PC-9 (cell line): Measurements from ENCODE around the gene NT5DC1. TPM values are rescaled to one million over a fixed set of nuclear protein-coding genes. Genes with fewer than 3 reads are reported as not detected.

Source experiments
- BruUV-seq: library from RNA; stranded (reverse); fragments of 400-500 nt; replicated peaks from 2 replicates; lab custom pipeline; 2021; lab: Mats Ljungman, UMichigan
- CTCF ChIA-PET: fragments of 300-600 bp; sonication (Branson Sonifier 250); formaldehyde crosslinking; loops from one replicate; lab custom pipeline; 2022; ENCODE audit warnings: antibody characterized with exemption; lab: Charles Lee
- POLR2A ChIA-PET: fragments of 300-600 bp; sonication (Branson Sonifier 250); formaldehyde crosslinking; loops from one replicate; lab custom pipeline; 2022; ENCODE audit warnings: antibody characterized with exemption; ENCODE audit not compliant: unreplicated experiment; lab: Charles Lee
- DNase-seq, 2 experiments: peaks; one replicate each; pipeline versions ENCODE4 v3.0.0 to v3.0.0-alpha.2; 2015 to 2022; ENCODE audit warnings: mixed read lengths in 1 of 2
- H2AFZ ChIP-seq: fragments of 200-600 bp; sonication (generic); 2 replicates; pipeline ENCODE4 v1.8.1; 2017; ENCODE audit warnings: antibody characterized with exemption
- H3F3A ChIP-seq: fragments of 200-600 bp; sonication (generic); 2 replicates; pipeline ENCODE4 v1.8.1; 2017; ENCODE audit warnings: antibody characterized with exemption, mild to moderate bottlenecking, low read depth; ENCODE audit not compliant: insufficient read depth
- H3K27ac ChIP-seq: fragments of 200-600 bp; sonication (generic); 2 replicates; pipeline ENCODE4 v1.6.1; 2016; ENCODE audit warnings: mixed run types
- H3K27me3 ChIP-seq: fragments of 200-600 bp; sonication (generic); 2 replicates; pipeline ENCODE4 v1.6.1; 2016; ENCODE audit warnings: low read depth, mixed run types; ENCODE audit not compliant: insufficient read depth
- H3K36me3 ChIP-seq: fragments of 200-600 bp; sonication (generic); 2 replicates; pipeline ENCODE4 v1.6.1; 2016; ENCODE audit warnings: low read depth, mixed run types
- H3K4me1 ChIP-seq: fragments of 200-600 bp; sonication (generic); replicated peaks from 2 replicates; pipeline ENCODE4 v1.6.1; 2016; ENCODE audit warnings: mixed run types; ENCODE audit not compliant: insufficient read depth
- H3K4me2 ChIP-seq: fragments of 200-600 bp; sonication (generic); 2 replicates; pipeline ENCODE4 v1.6.1; 2017; ENCODE audit warnings: mixed run types
- H3K4me3 ChIP-seq: fragments of 200-600 bp; sonication (generic); 2 replicates; pipeline ENCODE4 v1.6.1; 2016; ENCODE audit warnings: mixed run types
- H3K79me2 ChIP-seq: fragments of 200-600 bp; sonication (generic); 2 replicates; pipeline ENCODE4 v1.6.1; 2017; ENCODE audit warnings: low read depth, mixed run types
- H3K9me2 ChIP-seq: fragments of 200-600 bp; sonication (generic); 2 replicates; pipeline ENCODE4 v1.8.1; 2017; ENCODE audit warnings: mild to moderate bottlenecking; ENCODE audit not compliant: insufficient read depth
- H3K9me3 ChIP-seq: fragments of 200-600 bp; sonication (generic); 2 replicates; pipeline ENCODE4 v1.8.1; 2016; ENCODE audit warnings: low read depth; ENCODE audit not compliant: insufficient read depth
- H4K20me1 ChIP-seq: fragments of 200-600 bp; sonication (generic); 2 replicates; pipeline ENCODE4 v1.8.1; 2017; ENCODE audit not compliant: insufficient read depth
- CTCF ChIP-seq: fragments of 200-600 bp; sonication (generic); conservative IDR thresholded peaks from 2 replicates; pipeline ENCODE4 v1.6.1; 2017; ENCODE audit warnings: mixed run types, antibody characterized with exemption, mild to moderate bottlenecking, moderate library complexity
- EZH2 ChIP-seq: fragments of 200-600 bp; sonication (generic); IDR thresholded peaks from 2 replicates; pipeline ENCODE4 v1.8.0; 2017; ENCODE audit warnings: antibody characterized with exemption, low read depth
- intact Hi-C: fragments of 100-400 bp; cut with micrococcal nuclease; formaldehyde crosslinking; loops from one replicate; pipeline ENCODE4 v1.10.0; 2022; ENCODE audit not compliant: unreplicated experiment
- total RNA-seq: library from RNA; stranded (reverse); gene quantifications from 2 replicates; pipeline ENCODE4 v1.2.3, GENCODE V29; 2021

NT5DC1 gene
- total RNA-seq, 1 experiment from 2014 or later: 33.5 TPM

DNA sequence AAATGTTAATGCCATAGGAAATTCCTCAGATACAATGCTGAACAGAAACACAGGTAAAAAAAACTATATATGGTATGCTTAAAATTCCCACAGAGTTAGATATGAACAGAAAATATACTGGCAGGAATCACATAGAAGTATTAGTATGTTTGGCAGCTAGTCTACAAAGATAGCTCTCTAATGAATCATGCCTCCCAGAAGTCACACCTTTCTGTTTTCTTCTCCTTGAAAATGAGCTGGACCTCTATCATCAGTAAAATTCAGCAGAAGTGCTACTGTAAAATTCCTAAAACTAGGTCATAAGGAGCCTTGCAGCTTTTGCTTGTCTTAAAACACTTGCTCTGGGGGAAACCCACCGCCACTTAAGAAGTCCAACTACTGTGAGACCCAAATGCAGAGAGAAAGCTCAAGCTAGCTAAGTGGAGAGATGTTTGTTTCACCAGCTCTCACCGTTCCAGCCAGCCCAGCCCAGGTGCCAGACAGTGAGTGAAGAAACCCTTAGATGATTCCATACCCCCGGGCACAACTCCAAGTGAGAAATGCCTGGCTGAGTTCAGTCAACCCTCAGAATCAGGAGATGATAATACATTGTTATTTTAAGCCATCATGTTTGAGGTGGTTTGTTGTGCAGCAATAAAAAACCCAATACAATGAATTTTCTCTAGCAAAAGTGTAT is 110.2 kb downstream of the NT5DC1 start:
- H2AFZ ChIP-seq: peak overlapping the region; percentile 26; the same call in 1 of the 2 replicates
- ChIA-PET POLR2A (interaction anchor here (0.6 to 0.7 kb wide), 4 partner anchors 66 to 1398 kb away, joined by 3 to 4 read pairs (median 3); no protein-coding TSS in a partner anchor), CTCF (no interaction called here)
- no peaks in the 10 kb centered on the region for H3K27me3 ChIP-seq
- H3K27ac ChIP-seq: peak overlapping the region; percentile 53
- no peaks in the 10 kb centered on the region; the same call in 1 of the 2 replicates for H3K9me2 ChIP-seq
- peaks cover 20% of the 10 kb centered on the region for H3F3A ChIP-seq
- H3K9me3 ChIP-seq: no peaks in the 10 kb centered on the region
- H3K4me1 ChIP-seq: peaks cover 20% of the 10 kb centered on the region
- TF ChIP-seq CTCF: no peak
- TF ChIP-seq EZH2: no peak
- no peaks in the 10 kb centered on the region for H3K36me3 ChIP-seq
- BruUV-seq: no TSS peak
- peak overlapping the region; percentile 48; the same call in 1 of the 2 replicates for H3K4me2 ChIP-seq
- peak; percentile 70 to 73 for DNase-seq
- no peak overlapping the region for H3K4me3 ChIP-seq
- no peaks in the 10 kb centered on the region for H3K79me2 ChIP-seq
- H4K20me1 ChIP-seq: no peaks in the 10 kb centered on the region; the same call in 1 of the 2 replicates
- intact Hi-C loops: loop anchor here (5.0 kb wide), 1 partner anchor 199 kb away; no protein-coding TSS in a partner anchor

GRCh38 chr6:116214681-116215080 is 114.0 kb downstream of the NT5DC1 start:
- no peaks in the 10 kb centered on the region for H3K27me3 ChIP-seq
- intact Hi-C loops: loop anchor here (5.0 kb wide), 3 partner anchors 202 to 433 kb away; partner anchors contain the start of gene RWDD1
- H4K20me1 ChIP-seq: no peaks in the 10 kb centered on the region
- no TSS peak for BruUV-seq
- peaks cover 20% of the 10 kb centered on the region for H3K4me1 ChIP-seq
- no peak overlapping the region for H3K27ac ChIP-seq
- H2AFZ ChIP-seq: no peak overlapping the region
- H3K9me3 ChIP-seq: no peaks in the 10 kb centered on the region
- ChIA-PET POLR2A (no interaction called here), CTCF (no interaction called here)
- H3F3A ChIP-seq: peaks cover 27% of the 10 kb centered on the region
- TF ChIP-seq EZH2: no peak
- TF ChIP-seq CTCF: no peak
- no peaks in the 10 kb centered on the region for H3K79me2 ChIP-seq
- DNase-seq: no peak
- H3K4me3 ChIP-seq: no peak overlapping the region
- no peaks in the 10 kb centered on the region; the same call in 1 of the 2 replicates for H3K9me2 ChIP-seq
- H3K36me3 ChIP-seq: no peaks in the 10 kb centered on the region
- no peak overlapping the region for H3K4me2 ChIP-seq

GRCh38 chr6:116215414-116215813 is 114.8 kb downstream of the NT5DC1 start:
- intact Hi-C loops: loop anchor here (5.0 kb wide), 2 partner anchors 357 to 432 kb away; partner anchors contain the start of gene RWDD1
- H4K20me1 ChIP-seq: no peaks in the 10 kb centered on the region

More at GRCh38 chr6:116215414-116215813, 114.8 kb downstream of the NT5DC1 start:
- Histone ChIP-seq H3K4me1 (peaks cover 13% of the 10 kb centered on the region), H3K27ac (no peak overlapping the region), H3K9me3 (no peaks in the 10 kb centered on the region), H3K4me3 (no peak overlapping the region), H3K4me2 (no peak overlapping the region), H2AFZ (no peak overlapping the region), H3K9me2 (no peaks in the 10 kb centered on the region; the same call in 1 of the 2 replicates), H3K36me3 (no peaks in the 10 kb centered on the region), H3F3A (peaks cover 20% of the 10 kb centered on the region), H3K79me2 (no peaks in the 10 kb centered on the region), H3K27me3 (no peaks in the 10 kb centered on the region)
- ChIA-PET POLR2A (no interaction called here), CTCF (no interaction called here)
- BruUV-seq: no TSS peak
- TF ChIP-seq CTCF: no peak
- no peak for TF ChIP-seq EZH2
- no peak for DNase-seq
